ENCODE results near the gene CREG1.

CREG1 gene

DNA sequence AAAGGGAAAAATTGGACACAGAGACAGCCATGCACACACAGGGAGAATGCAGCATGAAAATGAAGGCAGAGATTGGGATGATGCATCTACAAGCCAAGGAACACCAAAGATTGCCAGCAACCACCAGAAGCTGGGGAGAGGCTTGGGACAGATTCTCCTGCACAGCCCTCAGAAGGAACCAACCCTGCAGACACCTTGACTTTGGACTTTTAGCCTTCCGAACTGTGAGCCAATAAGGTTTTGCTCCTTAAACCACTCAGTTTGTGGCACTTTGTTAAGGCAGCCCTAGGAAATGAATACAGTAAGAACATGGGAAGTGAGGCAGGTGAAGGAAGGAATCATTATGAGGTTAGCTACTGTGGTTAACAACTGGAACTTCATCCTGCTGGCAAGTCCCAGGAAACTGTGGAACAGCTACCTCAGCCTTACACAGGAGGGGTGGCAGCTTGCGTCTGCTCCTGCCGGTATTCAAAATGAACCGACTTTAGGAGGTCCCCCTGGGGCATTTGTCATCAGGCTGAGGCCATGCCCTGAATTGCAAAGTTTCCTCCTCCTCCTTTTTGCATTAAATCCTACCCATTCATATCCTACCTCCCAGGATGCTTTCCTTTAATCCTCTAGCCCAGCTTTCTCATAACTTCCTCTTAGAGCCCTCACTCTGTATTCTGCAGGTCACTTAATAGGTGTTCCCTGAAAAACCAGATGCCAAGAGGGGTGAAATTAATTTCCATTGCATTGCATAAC lies 50.7 kb downstream of the CREG1 start:
- DNase-seq, result peak; percentile 11

DNA sequence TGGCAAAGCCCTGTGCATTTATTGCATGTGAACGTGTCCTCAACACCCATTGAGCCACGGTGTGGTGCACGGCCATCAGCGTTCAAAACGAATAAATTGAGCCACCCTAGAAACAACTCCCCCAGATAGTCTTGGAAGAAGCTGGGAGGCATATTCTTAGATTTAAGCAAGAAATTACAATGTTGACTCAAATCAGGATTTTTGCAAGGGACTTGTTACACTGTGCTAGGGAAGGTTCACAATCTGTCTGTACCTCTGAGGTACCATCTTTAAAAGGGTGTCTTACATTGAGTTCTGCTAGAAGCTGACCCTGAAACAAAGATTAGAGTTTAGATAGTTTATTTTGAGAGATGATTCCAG lies 51.4 kb downstream of the CREG1 start:
- no peak for DNase-seq

DNA sequence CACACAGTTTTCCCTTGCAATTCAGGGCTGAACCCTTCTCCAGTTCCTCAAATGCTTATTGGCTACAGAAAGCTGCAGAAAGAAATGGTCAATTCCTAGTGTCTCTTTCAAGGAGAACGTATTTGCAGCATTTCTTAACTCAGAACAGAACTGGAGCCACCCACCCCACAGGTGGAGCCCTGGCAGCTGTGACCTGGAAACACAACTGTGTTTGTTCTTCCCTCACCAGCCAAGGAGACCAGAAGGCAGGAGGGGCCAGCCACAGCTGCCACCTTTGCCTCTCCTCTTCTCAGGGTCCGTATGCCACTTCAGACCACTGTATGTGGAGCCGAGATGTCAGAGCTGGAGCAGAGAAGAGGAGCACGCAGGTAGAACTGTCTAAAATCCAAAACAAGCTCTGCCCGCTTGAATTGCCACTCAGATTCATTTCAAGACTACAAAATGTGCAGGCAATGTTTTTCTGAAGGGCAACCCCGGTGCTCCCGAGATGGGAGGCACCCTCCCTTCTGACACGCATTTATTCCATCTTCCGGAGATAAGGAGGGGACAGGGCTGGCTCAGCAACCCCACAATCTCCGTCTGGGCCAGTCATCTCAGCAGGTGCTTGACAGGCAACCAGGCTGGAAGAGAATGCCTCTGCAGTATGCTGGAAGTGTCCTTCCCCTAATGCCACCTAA lies 51.9 kb downstream of the CREG1 start:
- peak; percentile 76 for DNase-seq

- DNase-seq, result no peak
Measured at GRCh38 chr1:167500283-167500860, 53.2 kb downstream of the CREG1 start.

DNA sequence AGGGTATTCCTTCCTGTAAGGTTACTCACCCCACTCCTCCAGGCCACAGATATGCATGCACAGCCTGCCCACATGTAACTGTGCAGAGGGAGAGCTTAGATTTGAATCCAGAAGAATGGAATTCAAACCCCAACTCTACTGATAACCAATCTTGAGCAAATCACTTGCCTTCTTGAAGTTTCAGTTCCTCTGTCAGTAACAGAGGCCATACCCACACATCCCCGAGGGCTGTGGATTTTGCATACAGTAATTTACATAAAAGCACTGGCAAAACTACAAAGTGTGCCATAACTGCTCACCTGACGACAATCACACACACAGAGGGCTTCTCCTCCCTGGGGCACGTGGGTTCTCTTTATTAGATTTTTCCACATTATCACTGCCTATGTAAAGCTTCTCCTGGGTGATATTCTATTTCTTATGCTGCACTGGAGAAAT lies 53.9 kb downstream of the CREG1 start:
- DNase-seq, result no peak

- no peak for DNase-seq
Measured at GRCh38 chr1:167499106-167499505, 54.5 kb downstream of the CREG1 start.

DNA sequence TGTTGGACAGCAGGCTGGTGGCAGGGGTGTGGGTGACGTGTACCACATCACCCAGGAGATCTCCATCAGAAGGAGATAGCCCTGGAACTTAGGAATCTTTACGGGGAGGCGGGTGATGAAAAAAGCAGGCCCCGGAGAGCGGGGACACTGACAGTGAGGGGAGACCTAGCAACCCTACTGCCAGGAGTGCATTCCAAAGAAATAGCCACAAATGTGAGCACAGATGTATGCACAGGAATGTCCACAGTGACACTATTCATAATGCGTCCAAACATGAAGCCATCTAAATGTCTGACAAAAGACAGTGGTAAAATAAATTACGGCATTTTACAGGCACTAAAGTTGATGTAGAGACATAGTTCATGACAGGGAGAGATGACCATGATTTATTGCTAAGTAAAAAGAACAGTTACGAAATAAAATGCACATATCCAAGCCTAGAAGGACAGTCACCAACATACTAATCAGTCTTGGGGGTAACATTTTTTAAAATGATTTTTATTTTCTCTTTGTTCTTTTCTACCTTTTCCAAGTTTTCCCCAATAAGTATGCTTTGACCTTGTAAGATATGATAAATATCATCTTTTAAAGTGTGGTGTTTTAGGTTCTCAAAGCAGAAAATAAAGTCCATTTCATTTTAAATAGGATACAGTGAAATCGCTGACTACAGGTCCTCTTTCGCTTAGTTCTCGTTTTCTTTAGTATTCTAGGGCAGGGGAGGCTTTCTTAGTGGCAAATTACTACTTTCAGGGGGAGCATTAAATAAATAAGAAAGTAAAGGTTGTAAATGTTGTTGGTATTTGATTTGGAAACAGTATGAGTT lies 56.6 kb downstream of the CREG1 start:
- no peak for DNase-seq

DNA sequence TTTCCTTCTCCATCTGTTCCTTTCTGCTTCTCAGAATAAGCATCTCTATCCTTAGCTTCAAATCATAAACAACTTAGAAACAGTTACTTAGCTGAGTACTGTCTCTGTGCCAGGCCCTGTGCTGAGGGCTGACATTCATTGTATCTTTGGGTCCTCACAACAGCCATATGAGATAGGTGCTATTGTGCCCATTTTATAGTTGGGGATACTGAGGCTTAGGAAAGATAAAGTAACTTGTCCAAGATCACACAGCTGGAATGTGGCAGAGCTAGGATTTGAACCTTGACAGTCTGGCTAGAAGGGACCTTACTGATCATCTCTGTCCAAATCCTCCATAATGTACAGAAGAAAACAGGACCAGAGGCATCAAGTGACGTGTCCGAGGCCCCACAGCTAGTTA lies 60.2 kb downstream of the CREG1 start:
- DNase-seq, result no peak

GRCh38 chr1:167492481-167492910 lies 61.1 kb downstream of the CREG1 start:
- no peak for DNase-seq

DNA sequence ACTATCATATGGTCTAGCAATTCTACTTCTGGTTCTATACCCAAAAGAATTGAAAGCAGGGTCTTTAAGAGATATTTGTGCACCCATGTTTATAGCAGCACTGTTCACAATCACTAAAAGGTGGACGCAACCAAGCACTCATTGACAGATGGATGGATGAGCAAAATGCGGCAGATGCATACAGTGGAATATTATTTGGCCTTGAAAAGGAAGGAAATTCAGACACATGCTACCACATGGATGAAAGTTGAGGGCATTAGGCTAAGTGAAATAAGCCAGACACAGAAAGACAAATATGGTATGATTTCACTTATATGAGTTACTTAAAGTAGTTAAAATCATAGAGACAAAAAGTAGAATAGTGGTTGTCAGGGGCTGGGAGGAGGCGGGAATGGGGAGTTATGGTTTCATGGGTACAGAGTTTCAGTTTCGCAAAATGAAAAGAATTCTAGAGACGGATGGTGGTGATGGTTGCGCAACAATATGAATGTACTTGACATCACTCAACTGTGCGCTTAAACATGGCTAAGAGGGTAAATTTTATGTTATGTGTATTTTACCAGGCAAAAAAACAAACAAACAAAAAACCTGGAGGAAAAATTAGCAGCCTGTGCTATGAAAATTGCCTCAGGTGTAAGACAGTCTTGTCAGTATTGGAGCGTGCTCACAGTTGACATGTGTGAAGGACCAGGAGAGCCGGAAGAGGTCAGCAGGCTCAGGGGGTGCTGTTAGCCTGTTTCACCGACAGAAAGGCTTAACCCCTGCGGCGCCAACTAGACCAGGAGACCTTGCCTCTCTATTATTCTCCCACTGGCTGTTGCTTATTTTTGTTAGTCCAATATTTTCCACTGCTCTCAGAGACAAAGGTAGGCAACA lies 61.7 kb downstream of the CREG1 start:
- DNase-seq, result no peak
